ENCODE data around the gene STXBP6.

DNA sequence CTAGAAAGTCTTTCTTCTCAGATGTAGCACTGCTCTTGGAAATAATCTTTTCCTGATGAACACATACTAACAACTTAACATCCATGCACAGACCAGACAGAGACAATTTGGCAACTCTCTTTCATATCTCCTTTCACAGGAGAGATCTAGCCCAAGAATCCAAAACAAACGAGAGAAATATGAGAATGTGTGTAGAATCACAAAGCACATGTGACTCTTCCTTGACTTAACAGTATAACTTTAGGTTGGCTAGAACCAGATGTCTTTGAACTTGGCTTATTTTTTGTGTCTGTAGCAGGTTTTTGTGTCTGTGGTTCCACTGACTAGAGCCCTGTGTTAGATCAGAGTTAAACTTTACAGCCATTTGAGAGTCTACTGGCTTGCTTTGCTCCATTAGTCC lies 114.2 kb downstream of the STXBP6 start:
- no peak for TF ChIP-seq CTCF (IDR thresholded peaks at IDR 0.05)
- TF ChIP-seq POLR2A (IDR thresholded peaks at IDR 0.05), result no peak
